Ramos (cell line): Measurements from ENCODE around the gene TREML2.
"Not testable (repeated sequence)": the region's sequence is repeated elsewhere in the genome, so short reads cannot be mapped to it uniquely, and the experiment has no call there.

ENCODE experiments used
- in situ Hi-C: fragments of 300-500 bp; cut with MboI; formaldehyde crosslinking; loops from one replicate; pipeline ENCODE4 v1.14.3; 2022; ENCODE audit warnings: low sequenced_read_pairs; ENCODE audit not compliant: unreplicated experiment

Gene TREML2

DNA sequence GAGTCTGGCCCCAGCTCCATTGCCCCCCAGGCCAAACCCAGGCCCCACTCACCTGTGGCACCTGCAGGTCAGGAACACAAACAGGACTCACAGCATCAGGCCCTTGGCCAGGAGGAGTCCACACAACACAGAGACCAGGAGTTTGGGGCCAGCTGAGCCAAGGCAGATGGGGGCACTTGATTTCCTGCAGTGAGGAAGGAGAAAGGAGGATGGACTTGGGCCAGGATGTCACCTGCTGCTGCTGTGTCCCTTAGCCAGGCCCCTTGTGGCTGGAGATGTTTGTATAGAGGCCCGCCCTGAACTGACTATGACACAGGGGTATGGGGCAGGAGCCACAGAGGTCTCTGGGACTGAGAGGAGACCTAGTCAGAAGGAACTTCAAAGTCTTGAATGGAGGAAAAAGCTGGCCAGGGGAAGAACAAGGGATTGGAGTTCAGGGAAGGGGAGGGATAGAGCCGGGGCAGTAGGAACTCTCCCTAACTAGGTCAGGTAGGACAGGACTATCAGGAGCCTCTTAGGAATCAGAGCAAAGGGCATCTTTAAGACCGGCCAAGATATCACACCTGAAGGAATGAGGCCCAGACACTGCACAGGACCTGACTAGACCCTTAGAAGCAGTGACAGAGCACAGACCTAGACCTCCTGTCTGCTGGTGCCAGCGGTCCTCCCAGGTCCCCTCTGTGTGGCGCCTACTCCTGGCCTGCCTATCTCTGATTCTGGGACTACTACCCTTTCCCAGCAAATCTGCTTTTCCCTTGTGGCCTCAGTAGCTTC is 8.8 kb upstream of the TREML2 start:
- in situ Hi-C loops = no loop called here

GRCh38 chr6:41208439-41209106 is 7.6 kb upstream of the TREML2 start:
- in situ Hi-C loops = no loop called here

DNA sequence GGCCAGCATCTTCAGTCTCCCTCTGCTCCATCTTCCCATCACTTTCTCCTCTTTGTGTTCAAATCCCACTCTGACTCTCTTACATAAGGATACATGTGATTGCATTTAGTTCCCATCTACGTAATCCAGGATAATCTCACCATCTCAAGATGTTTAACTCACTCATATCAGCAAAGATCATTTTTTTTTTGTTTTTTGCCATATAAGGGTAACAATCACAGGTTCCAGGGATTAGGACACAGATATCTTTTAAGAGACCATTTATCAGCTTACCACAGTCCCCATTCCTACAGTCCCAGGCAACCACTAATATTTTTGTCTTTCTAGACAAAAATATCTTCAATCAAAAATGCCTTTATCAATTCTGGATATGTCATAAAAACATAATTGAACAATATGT is 3.2 kb upstream of the TREML2 start:
- in situ Hi-C loops = no loop called here

DNA sequence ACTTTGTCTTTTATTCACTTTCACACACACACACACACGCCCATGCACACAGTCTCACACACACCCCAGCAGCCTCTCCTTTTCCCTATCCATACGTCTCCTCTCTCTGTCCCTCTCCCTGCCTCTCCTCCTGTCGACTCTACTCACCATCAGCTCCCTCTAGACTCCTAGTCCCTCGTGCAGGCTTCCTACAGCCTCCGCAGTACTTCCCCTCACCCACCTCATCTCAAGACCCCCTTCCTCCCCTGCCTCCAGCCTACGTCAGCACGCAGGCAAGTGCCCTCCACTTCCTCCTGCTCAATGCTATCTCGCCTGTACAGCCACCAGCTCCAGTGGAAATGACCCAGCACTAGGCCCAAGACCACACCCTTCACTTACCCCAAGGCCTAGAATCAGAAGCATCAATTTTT is 820 bp upstream of the TREML2 start:
- in situ Hi-C loops = no loop called here

GRCh38 chr6:41200296-41200900 is 551 bp downstream of the TREML2 start:
- in situ Hi-C loops = no loop called here

DNA sequence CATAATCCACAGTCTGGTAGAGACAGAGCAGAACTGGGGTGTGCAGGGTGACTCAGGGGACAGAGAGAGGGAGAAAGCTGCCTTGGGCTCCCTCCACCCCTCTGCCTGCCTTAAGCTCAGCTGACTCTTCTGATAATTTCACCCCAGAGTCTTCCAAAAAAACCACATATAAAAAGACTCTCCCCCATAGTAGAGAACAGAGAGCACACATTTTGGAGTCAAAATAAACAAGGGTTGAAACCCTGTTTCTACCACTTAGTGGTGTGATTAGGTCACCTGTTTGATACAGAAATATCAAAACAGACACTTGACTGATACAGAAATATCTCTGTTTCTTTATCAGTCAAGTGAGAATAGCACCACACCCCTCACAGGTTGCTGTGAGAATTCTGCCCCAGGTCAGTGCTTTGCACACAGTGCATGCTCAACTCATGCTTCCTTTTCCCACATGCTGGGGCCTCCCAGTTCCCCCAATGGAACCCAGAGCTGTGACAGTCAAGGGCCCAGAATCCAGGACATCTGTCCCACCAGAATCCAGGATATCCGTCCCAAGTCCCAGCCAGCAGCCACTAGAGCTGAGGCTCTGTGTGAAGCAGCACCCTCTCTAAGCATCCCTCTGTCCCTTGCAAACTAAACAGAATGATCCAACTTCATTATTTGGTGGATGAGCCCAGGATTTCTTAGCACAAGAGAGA is 1.2 kb downstream of the TREML2 start:
- in situ Hi-C loops = no loop called here

GRCh38 chr6:41197234-41197633 is 3.7 kb downstream of the TREML2 start:
- in situ Hi-C loops = no loop called here

- in situ Hi-C loops = no loop called here
Observed at GRCh38 chr6:41194386-41194785, 6.6 kb downstream of the TREML2 start.

- in situ Hi-C loops = no loop called here
Observed at GRCh38 chr6:41193884-41194283, 7.1 kb downstream of the TREML2 start.

DNA sequence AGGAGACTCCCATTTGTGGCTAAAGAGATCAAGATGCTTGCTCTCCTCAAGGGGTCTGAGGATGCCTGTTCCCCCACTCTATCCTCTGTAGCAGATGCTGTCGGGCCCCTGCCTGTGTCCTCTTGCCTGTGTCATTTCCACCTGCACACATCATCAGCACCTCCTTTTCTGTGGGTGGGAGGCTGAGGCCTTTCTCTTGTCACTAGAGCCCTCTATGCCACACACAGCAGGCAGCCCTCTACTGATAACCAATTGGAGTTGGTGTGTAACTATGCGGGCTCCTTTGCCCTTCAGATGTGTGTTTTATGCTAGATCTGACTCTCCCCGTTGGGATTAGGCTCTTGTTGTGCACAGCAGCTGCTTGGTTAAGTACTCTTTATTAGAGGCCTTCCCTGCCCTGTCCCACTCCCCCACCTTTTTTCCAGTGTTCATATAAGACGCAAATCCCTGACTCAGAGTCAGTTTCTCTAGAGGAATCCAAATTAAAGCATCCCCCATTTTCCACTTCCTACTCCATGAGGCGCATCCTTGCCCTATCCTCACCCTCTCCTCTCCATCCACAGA is 7.7 kb downstream of the TREML2 start:
- in situ Hi-C loops = no loop called here

- in situ Hi-C loops = no loop called here
Observed at GRCh38 chr6:41191569-41191968, 9.4 kb downstream of the TREML2 start.

GRCh38 chr6:41190791-41191190 is 10.2 kb downstream of the TREML2 start:
- in situ Hi-C loops = no loop called here

GRCh38 chr6:41189967-41190366 is 11.0 kb downstream of the TREML2 start:
- in situ Hi-C loops = no loop called here

GRCh38 chr6:41189046-41189445 is 11.9 kb downstream of the TREML2 start:
- in situ Hi-C loops = not testable (repeated sequence)

DNA sequence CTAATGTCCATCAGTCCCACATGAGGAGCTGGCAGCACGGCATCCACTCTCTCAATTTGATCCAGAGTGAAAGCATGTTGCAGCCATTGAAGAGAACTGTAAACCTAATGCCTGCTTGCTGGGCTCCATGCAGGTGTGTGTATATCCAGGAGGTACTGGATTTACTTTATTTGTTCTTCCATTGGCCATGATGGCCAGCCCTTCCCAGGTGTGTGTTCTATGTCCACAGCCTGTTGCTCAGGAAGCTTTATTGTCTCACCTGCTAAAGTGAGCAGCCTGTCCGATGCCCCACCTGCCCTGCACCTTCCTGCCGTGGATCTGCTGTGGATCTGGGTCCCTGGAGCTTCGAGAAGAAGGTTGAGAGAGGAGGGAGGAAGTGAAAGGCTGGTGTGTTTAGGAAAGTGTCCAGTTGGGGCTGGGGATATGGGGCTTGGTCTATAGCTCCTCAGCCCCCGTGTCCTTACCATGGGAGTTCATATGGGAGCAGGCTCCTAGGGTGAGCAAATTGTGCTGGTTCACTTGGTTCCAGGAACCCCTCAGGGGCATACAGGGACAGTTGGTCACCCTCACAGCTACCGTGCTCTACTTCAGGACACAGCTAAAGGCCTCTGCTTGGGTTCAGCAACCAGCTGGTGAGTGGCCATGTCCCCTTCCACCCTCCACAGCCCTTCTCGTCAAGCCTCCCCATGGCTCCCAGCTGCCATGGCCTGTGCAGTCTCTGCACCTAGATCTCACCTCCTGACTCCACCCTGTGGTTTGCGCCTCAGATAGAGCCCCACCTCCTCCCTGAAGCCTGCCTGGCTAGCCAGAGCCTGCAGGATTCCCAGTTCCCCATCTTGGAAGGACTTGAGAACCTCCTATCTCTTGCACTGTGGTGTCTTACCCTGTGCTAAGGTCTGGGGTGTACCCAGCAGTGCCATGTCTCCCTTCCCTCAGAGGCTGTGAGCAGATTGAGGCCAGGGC is 12.7 kb downstream of the TREML2 start:
- in situ Hi-C loops = no loop called here

GRCh38 chr6:41186031-41186562 is 14.9 kb downstream of the TREML2 start:
- in situ Hi-C loops = no loop called here

GRCh38 chr6:41184761-41185160 is 16.2 kb downstream of the TREML2 start:
- in situ Hi-C loops = no loop called here

- in situ Hi-C loops = no loop called here
Observed at GRCh38 chr6:41182069-41183034, 18.6 kb downstream of the TREML2 start.
